Ovary (tissue), 9 donors: ENCODE measurements around the gene PPP4R3A. TPM values are rescaled to one million over a fixed set of nuclear protein-coding genes. Genes with fewer than 3 reads are reported as not detected.
"Not testable (repeated sequence)": the region's sequence is repeated elsewhere in the genome, so short reads cannot be mapped to it uniquely, and the experiment has no call there.

Experiments used
- DNase-seq, 5 donors: peaks; one replicate each; pipeline ENCODE4 v3.0.0-alpha.2; 2019 to 2020
- H3K27ac ChIP-seq, 2 donors: fragments of 200-600 bp; one replicate each; pipeline versions ENCODE4 v1.5.1 to v1.8.0; 2019 to 2022
- H3K27me3 ChIP-seq: fragments of 200-600 bp; one replicate; pipeline ENCODE4 v1.8.0; 2022
- H3K36me3 ChIP-seq: fragments of 200-600 bp; sonication (generic); one replicate; pipeline ENCODE4 v1.5.1; 2019
- H3K4me1 ChIP-seq: one replicate; pipeline ENCODE4 v1.8.1; 2013; ENCODE audit warnings: mild to moderate bottlenecking, moderate library complexity; ENCODE audit not compliant: insufficient read depth
- H3K4me3 ChIP-seq: fragments of 200-600 bp; sonication (generic); one replicate; pipeline ENCODE4 v1.5.1; 2017
- H3K9me3 ChIP-seq, 2 donors: fragments of 200-600 bp in 1 of 2; sonication (generic) in 1 of 2; one replicate each; pipeline versions ENCODE4 v1.5.1 to v1.8.1; 2013 to 2019; ENCODE audit warnings: mild to moderate bottlenecking in 1 of 2, moderate library complexity in 1 of 2
- EP300 ChIP-seq: sonication (generic); formaldehyde crosslinking; IDR thresholded peaks from one replicate; pipeline ENCODE4 v1.6.1; 2017; ENCODE audit warnings: antibody characterized with exemption
- POLR2A ChIP-seq: fragments of 450-650 bp; IDR thresholded peaks from one replicate; pipeline ENCODE4 v1.6.1; 2017; ENCODE audit warnings: antibody characterized with exemption, mild to moderate bottlenecking, moderate library complexity
- WGBS, 3 donors: extraction: QIAGEN DNeasy Blood & Tissue Kit in 1 of 3; methylation state at CpG; one replicate each; pipeline versions ENCODE4 v1.1.5 to v1.1.7; 2013 to 2017; 5-methylcytosine and 5-hydroxymethylcytosine counted together
- intact Hi-C, 4 donors: fragments of 100-400 bp; cut with DNase I; formaldehyde crosslinking; loops; one replicate each; pipeline versions ENCODE4 v1.11.0 to v1.15.1; 2022 to 2023
- polyA plus RNA-seq, 2 donors: library from polyadenylated mRNA; stranded (reverse); fragments of 200-250 nt in 1 of 2; fragments of 350-450 nt in 1 of 2; fragmentation: Illumina TruSeq in 1 of 2; extraction: RNeasy Lipid Tissue Mini Kit (QIAGEN cat#74804) in 1 of 2; gene quantifications; one replicate each; pipeline ENCODE4 v1.2.3, GENCODE V29; 2013 to 2014
- total RNA-seq, 7 donors: library from RNA; depleted of rRNA in 2 of 7; stranded (reverse); fragments of >200 nt in 2 of 7; fragmentation: NEBNext Ultra II Directional in 3 of 7; extraction: Animal tissue kit (Norgen Biotek cat#: 25700) in 3 of 7; gene quantifications; one replicate each; pipeline versions ENCODE4 v1.1.0 to v1.2.4, GENCODE V29; 2016 to 2023
- TF ChIP-seq, protein P1 (sequence below), 3 donors: fragments of 450-650 bp in 2 of 3; fragments of 200-600 bp in 1 of 3; IDR thresholded peaks; one replicate each; pipeline versions ENCODE4 v1.5.1 to v1.8.0; 2016 to 2022; ENCODE audit warnings: antibody characterized with exemption in 3 of 3, mild to moderate bottlenecking in 1 of 3
- donor health status: DM: no; HTN: no; CAD: no; lungs with moderate emphysema.
- donor health status: DM: no; HTN: no; CAD: no.
- donor health status: Bipolar disorder and iron deficiency.
- donor health status: DM: yes; HTN: yes; CAD: no.
- donor health status: DM: no; HTN: no; CAD: no.
- donor health status: DM: yes; HTN: yes; CAD: no.

The PPP4R3A gene
- total and polyA plus RNA-seq, 9 donors, result 50.0 to 86.3 (median 65.1) TPM

DNA sequence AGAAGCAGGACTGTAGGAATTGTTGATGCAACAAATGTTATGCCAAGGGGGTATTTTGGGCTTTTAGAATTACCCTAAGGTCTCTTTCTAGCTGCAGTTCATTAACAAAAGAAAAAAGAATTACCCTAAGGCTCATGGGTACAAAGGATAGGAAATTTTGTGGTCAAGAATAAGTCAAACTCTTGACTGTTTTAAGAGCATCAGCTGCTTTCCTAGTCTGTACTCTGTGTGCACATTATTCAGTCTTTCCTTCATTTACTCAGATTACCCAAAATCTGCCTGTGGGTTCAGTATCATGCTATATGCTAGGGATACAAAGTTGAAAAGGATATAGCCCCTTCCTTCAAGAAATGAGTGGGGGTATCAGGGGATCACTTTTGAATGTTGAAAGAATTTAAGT is 56.0 kb downstream of the PPP4R3A start:
- TF ChIP-seq, protein P1, sequence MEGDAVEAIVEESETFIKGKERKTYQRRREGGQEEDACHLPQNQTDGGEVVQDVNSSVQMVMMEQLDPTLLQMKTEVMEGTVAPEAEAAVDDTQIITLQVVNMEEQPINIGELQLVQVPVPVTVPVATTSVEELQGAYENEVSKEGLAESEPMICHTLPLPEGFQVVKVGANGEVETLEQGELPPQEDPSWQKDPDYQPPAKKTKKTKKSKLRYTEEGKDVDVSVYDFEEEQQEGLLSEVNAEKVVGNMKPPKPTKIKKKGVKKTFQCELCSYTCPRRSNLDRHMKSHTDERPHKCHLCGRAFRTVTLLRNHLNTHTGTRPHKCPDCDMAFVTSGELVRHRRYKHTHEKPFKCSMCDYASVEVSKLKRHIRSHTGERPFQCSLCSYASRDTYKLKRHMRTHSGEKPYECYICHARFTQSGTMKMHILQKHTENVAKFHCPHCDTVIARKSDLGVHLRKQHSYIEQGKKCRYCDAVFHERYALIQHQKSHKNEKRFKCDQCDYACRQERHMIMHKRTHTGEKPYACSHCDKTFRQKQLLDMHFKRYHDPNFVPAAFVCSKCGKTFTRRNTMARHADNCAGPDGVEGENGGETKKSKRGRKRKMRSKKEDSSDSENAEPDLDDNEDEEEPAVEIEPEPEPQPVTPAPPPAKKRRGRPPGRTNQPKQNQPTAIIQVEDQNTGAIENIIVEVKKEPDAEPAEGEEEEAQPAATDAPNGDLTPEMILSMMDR (IDR thresholded peaks at IDR 0.05), result no peak
- TF ChIP-seq POLR2A (no peak), EP300 (no peak)
- Histone ChIP-seq H3K9me3 (no peaks in the 10 kb centered on the region), H3K27ac (no peak overlapping the region), H3K4me3 (no peak overlapping the region), H3K4me1 (no peaks in the 10 kb centered on the region), H3K36me3 (no peaks in the 10 kb centered on the region), H3K27me3 (no peaks in the 10 kb centered on the region)
- DNase-seq, result no peak
- intact Hi-C loops, result no loop called here

DNA sequence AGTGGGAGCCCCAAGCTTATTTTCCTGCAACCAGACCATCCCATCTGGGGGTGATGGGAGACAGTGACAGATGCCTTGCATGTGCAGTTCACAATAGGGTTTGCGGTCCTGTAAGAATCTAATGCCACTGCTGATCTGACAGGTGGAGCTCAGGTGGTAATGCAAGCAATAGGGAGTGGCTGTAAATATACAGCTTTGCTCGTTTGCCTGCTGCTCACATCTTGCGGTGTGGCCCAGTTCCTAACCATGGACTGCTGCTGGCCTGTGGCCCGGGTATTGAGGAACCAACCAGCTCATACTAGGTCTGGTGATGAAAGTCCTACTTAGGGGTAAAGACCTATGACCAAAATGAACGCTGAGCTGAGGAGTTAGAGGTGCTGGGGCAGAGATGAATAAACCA is 56.4 kb downstream of the PPP4R3A start:
- Histone ChIP-seq H3K9me3 (no peaks in the 10 kb centered on the region), H3K36me3 (no peaks in the 10 kb centered on the region), H3K4me3 (no peak overlapping the region), H3K27me3 (no peaks in the 10 kb centered on the region), H3K27ac (no peak overlapping the region), H3K4me1 (no peaks in the 10 kb centered on the region)
- no peak for TF ChIP-seq EP300
- TF ChIP-seq, protein P1 (IDR thresholded peaks at IDR 0.05), result no peak
- no peak for TF ChIP-seq POLR2A
- DNase-seq, result no peak
- WGBS, 3 donors, result 85 to 88% (median 85%) methylated on average over 5 of the region's 5 CpGs
- intact Hi-C loops, result no loop called here

GRCh38 chr14:91444335-91445020 is 65.6 kb downstream of the PPP4R3A start:
- intact Hi-C loops, result no loop called here
- WGBS, 3 donors, result 80 to 85% (median 85%) methylated on average over 6 of the region's 6 CpGs
- Histone ChIP-seq H3K4me3 (no peak overlapping the region), H3K27ac (no peak overlapping the region), H3K36me3 (no peaks in the 10 kb centered on the region), H3K27me3 (no peaks in the 10 kb centered on the region), H3K4me1 (no peaks in the 10 kb centered on the region), H3K9me3 (no peaks in the 10 kb centered on the region)
- TF ChIP-seq POLR2A, result no peak
- DNase-seq, result no peak

- Histone ChIP-seq H3K27me3 (no peaks in the 10 kb centered on the region), H3K27ac (no peak overlapping the region), H3K4me3 (no peak overlapping the region), H3K4me1 (no peaks in the 10 kb centered on the region), H3K36me3 (no peaks in the 10 kb centered on the region), H3K9me3 (no peaks in the 10 kb centered on the region)
- WGBS, 3 donors, result 67 to 86% (median 84%) methylated on average over 1 of the region's 1 CpG
- no peak for DNase-seq
- intact Hi-C loops, result no loop called here
- TF ChIP-seq EP300 (no peak), POLR2A (no peak)
- TF ChIP-seq, protein P1 (IDR thresholded peaks at IDR 0.05), result no peak
These were observed 70.8 kb downstream of the PPP4R3A start for GRCh38 chr14:91439345-91439744.

GRCh38 chr14:91438845-91439244 is 71.3 kb downstream of the PPP4R3A start:
- TF ChIP-seq EP300 (no peak), POLR2A (no peak)
- TF ChIP-seq, protein P1 (IDR thresholded peaks at IDR 0.05), result no peak
- H3K4me1 ChIP-seq, result no peaks in the 10 kb centered on the region
- DNase-seq, result no peak
- no peaks in the 10 kb centered on the region for H3K36me3 ChIP-seq
- no peak overlapping the region for H3K4me3 ChIP-seq
- no peak overlapping the region for H3K27ac ChIP-seq
- no peaks in the 10 kb centered on the region for H3K27me3 ChIP-seq
- intact Hi-C loops, result no loop called here
- H3K9me3 ChIP-seq, result no peaks in the 10 kb centered on the region

DNA sequence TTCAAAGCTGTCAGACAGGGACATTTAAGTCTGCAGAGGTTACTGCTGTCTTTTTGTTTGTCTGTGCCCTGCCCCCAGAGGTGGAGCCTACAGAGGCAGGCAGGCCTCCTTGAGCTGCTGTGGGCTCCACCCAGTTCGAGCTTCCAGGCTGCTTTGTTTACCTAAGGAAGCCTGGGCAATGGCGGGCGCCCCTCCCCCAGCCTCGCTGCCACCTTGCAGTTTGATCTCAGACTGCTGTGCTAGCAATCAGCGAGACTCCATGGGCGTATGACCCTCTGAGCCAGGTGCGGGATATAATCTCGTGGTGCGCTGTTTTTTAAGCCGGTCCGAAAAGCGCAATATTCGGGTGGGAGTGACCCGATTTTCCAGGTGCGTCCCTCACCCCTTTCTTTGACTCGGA is 73.8 kb downstream of the PPP4R3A start:
- WGBS, 3 donors, result 79 to 86% (median 82%) methylated on average over 16 of the region's 16 CpGs
- H3K27ac ChIP-seq, H3K9me3 ChIP-seq, H3K36me3 ChIP-seq, H3K27me3 ChIP-seq, DNase-seq, H3K4me3 ChIP-seq, H3K4me1 ChIP-seq, intact Hi-C loops: not testable (repeated sequence)
